Rectal smooth muscle tissue (tissue), 1 donor: ENCODE measurements around the gene TOR4A.
"Not testable (repeated sequence)": the region's sequence is repeated elsewhere in the genome, so short reads cannot be mapped to it uniquely, and the experiment has no call there.

ENCODE experiments used
- H3K27ac ChIP-seq: one replicate; pipeline ENCODE4 v1.7.0; 2013; ENCODE audit warnings: low read depth, low read length, inconsistent platforms
- H3K27me3 ChIP-seq: one replicate; pipeline ENCODE4 v1.7.0; 2013; ENCODE audit warnings: low read length; ENCODE audit not compliant: control insufficient read depth, insufficient read depth
- H3K36me3 ChIP-seq: one replicate; pipeline ENCODE4 v1.7.0; 2013; ENCODE audit warnings: low read length; ENCODE audit not compliant: control insufficient read depth, insufficient read depth
- H3K4me1 ChIP-seq: one replicate; pipeline ENCODE4 v1.7.0; 2013; ENCODE audit warnings: low read length; ENCODE audit not compliant: control insufficient read depth, insufficient read depth
- H3K4me3 ChIP-seq: one replicate; pipeline ENCODE4 v1.7.0; 2013; ENCODE audit warnings: low read length
- H3K9ac ChIP-seq: one replicate; pipeline ENCODE4 v1.7.0; 2013; ENCODE audit warnings: low read length

Gene TOR4A

GRCh38 chr9:137242269-137243203 is 35.0 kb upstream of the TOR4A start:
- Histone ChIP-seq H3K27me3 (no peaks in the 10 kb centered on the region), H3K36me3 (peaks cover 11% of the 10 kb centered on the region), H3K9ac (peak overlapping the region; percentile 49), H3K27ac (peak overlapping the region; percentile 85), H3K4me3 (peak overlapping the region; percentile 84), H3K4me1 (peaks cover 12% of the 10 kb centered on the region)

- peak overlapping the region; percentile 84 for H3K4me3 ChIP-seq
- not testable (repeated sequence) for H3K9ac ChIP-seq, H3K27me3 ChIP-seq, H3K27ac ChIP-seq
- peaks cover 11% of the 10 kb centered on the region for H3K36me3 ChIP-seq
- peaks cover 11% of the 10 kb centered on the region for H3K4me1 ChIP-seq
Measured at GRCh38 chr9:137243266-137243625, 34.3 kb upstream of the TOR4A start.

GRCh38 chr9:137243626-137244485 is 33.7 kb upstream of the TOR4A start:
- Histone ChIP-seq H3K4me3 (no peak overlapping the region), H3K9ac (no peak overlapping the region), H3K4me1 (peaks cover 9% of the 10 kb centered on the region), H3K27ac (no peak overlapping the region), H3K36me3 (peaks cover 11% of the 10 kb centered on the region), H3K27me3 (no peaks in the 10 kb centered on the region)

- H3K27ac ChIP-seq = no peak overlapping the region
- H3K4me3 ChIP-seq = no peak overlapping the region
- no peak overlapping the region for H3K9ac ChIP-seq
- H3K36me3 ChIP-seq = peaks cover 11% of the 10 kb centered on the region
- no peaks in the 10 kb centered on the region for H3K27me3 ChIP-seq
- H3K4me1 ChIP-seq = peaks cover 9% of the 10 kb centered on the region
Measured at GRCh38 chr9:137244486-137245449, 32.8 kb upstream of the TOR4A start.

GRCh38 chr9:137245450-137246421 is 31.8 kb upstream of the TOR4A start:
- H3K4me3 ChIP-seq = no peak overlapping the region
- peaks cover 9% of the 10 kb centered on the region for H3K4me1 ChIP-seq
- no peak overlapping the region for H3K27ac ChIP-seq
- no peak overlapping the region for H3K9ac ChIP-seq
- no peaks in the 10 kb centered on the region for H3K27me3 ChIP-seq
- peaks cover 11% of the 10 kb centered on the region for H3K36me3 ChIP-seq

- no peak overlapping the region for H3K4me3 ChIP-seq
- no peak overlapping the region for H3K27ac ChIP-seq
- peaks cover 6% of the 10 kb centered on the region for H3K4me1 ChIP-seq
Measured at GRCh38 chr9:137247135-137247915, 30.2 kb upstream of the TOR4A start.

GRCh38 chr9:137247916-137248175 is 29.7 kb upstream of the TOR4A start:
- Histone ChIP-seq H3K4me1 (peaks cover under 1% of the 10 kb centered on the region), H3K27ac (no peak overlapping the region)

More at GRCh38 chr9:137247135-137247915, 30.2 kb upstream of the TOR4A start:
- Histone ChIP-seq H3K9ac (no peak overlapping the region), H3K36me3 (peaks cover 9% of the 10 kb centered on the region), H3K27me3 (no peaks in the 10 kb centered on the region)

GRCh38 chr9:137250329-137251193 is 27.0 kb upstream of the TOR4A start:
- no peaks in the 10 kb centered on the region for H3K4me1 ChIP-seq
- no peak overlapping the region for H3K27ac ChIP-seq
- H3K36me3 ChIP-seq = no peaks in the 10 kb centered on the region
- H3K9ac ChIP-seq = no peak overlapping the region
- no peak overlapping the region for H3K4me3 ChIP-seq
- H3K27me3 ChIP-seq = no peaks in the 10 kb centered on the region

More at GRCh38 chr9:137247916-137248175, 29.7 kb upstream of the TOR4A start:
- peaks cover 6% of the 10 kb centered on the region for H3K36me3 ChIP-seq
- no peak overlapping the region for H3K4me3 ChIP-seq
- H3K27me3 ChIP-seq = no peaks in the 10 kb centered on the region
- no peak overlapping the region for H3K9ac ChIP-seq

- Histone ChIP-seq H3K27ac (no peak within 1 kb of the TSS), H3K4me1 (peaks cover 3% of the 10 kb centered on the region), H3K4me3 (no peak within 1 kb of the TSS), H3K27me3 (no peaks in the 10 kb centered on the region), H3K36me3 (no peaks in the 10 kb centered on the region), H3K9ac (no peak within 1 kb of the TSS)
Measured at GRCh38 chr9:137251194-137251461, 26.4 kb upstream of the TOR4A start, which contains the start of gene STPG3. Gene STPG3 (plus strand): TSS chr9:137251286. CDS start chr9:137251287, 1 bp downstream.
